ENCODE results near the gene SKI.
"Not testable (repeated sequence)": the region's sequence is repeated elsewhere in the genome, so short reads cannot be mapped to it uniquely, and the experiment has no call there.

SKI gene

DNA sequence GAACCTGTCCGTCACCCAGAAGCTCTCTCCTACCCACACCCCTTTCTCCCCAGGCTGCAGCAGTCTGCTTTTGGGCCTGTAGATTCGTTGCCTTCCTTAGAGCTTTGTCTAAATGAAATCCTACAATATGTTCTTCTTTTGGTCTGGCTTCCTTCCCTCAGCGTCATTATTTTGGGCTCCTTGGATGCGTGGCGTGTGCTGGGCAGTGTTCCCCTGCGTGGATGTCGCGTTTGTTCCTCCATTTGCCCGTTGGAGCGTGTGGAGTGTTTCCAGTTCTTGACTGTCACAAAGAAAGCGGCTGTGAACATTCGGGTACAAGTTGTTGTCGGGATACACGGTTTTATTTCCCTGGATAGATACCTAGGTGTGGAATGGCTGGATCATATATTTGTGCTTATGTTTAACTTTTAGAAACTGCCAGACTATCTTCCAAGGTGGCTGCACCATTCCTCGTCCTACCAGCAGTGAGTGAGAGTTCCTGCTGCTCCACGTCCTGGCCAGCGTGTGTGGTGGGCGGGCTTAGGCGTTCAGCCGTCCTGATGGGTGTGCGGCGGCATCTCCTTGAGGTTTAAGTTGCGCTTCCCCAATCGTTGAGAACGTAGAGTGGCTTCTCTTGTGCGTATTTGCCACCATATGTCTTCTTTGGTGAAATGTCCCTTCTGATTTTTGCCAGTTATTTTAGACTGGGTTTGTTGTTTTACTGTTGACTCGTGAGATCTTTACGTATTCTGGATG is 31.7 kb downstream of the SKI start:
- no peak for DNase-seq (ENCODE audit: low read depth)

GRCh38 chr1:2260470-2260869 is 32.4 kb downstream of the SKI start:
- DNase-seq (ENCODE audit: low read depth): not testable (repeated sequence)

GRCh38 chr1:2260917-2261316 is 32.8 kb downstream of the SKI start:
- no peak for DNase-seq (ENCODE audit: low read depth)

GRCh38 chr1:2261476-2262395 is 33.6 kb downstream of the SKI start:
- DNase-seq (ENCODE audit: low read depth): not testable (repeated sequence)

GRCh38 chr1:2266301-2266975 is 38.3 kb downstream of the SKI start:
- DNase-seq (ENCODE audit: low read depth): no peak

DNA sequence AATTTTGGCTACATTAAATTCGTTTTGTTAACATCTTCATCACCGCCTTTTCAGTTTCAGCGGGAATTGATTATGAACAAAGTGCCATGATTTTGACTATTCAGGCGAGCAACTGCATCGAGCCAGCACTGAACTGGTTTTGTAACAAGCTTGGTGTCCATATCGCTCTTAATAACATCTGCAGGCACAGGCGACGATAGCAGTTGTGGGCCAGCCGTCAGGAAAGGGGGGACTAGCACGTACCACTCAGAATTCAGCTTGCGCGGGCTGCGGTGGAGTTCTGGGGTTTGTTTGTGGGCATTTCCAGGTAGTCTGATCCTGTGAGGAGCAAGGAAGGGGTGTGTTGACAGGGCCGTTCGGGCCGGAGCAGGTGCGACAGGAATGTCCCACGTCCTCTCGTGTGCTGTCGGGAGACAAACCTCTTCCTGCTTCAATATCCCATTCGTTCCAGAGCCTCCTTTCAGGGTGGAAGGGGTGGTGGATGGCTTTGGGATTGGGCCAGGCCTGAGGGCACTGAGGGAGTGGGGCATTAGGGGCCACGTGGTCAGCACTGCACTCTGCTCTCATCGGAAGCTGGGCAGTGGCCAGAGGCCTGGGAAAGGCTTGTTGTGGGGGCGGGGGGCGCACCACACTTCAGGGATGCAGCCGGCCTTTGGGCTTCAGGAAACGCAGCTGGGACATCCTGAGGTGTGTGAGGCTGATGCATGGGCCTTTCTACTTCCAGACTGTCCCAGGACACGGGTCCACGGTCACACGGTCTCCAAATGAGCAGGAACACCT is 39.1 kb downstream of the SKI start:
- DNase-seq (ENCODE audit: low read depth): no peak

- DNase-seq (ENCODE audit: low read depth): no peak
Measured at GRCh38 chr1:2267862-2268261, 39.7 kb downstream of the SKI start.

DNA sequence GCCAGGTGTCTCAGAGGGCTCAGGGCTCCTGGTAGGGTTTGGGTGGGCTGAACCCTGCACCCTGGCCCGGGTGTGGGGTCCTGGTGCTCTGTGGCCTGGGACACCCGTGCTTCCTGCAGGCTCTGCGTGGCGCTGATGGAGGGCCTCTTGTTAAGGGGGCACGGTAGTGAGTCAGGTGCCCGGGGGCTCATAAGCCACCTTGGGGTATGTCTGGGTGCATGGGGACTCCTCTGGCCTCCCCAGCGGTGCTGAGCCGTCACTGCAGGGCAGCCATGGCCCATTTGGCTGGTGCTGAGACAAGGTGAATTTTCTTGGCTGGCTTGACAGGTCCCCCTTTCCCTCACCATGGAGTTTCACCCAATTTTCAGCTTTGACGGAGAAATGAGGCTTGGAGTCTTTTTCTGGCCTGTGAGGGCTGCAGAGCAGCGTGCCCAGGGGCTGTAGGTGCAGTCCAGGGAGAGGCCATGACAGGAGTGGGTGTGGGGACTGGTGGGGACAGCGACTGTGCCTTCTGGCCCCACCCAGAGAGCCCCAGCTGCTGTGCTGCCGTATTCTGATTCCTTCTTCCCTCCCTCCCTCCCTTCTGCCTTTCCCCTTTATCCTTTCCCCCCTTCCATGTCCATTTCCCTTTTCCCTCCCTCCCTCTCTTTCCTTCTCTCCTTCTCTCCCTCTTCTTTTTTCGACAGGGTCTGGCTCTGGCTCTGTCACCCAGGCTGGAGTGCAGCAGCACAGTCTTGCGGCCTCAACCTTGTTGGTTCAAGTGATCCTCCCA is 40.4 kb downstream of the SKI start:
- DNase-seq (ENCODE audit: low read depth): no peak

- no peak for DNase-seq (ENCODE audit: low read depth)
Measured at GRCh38 chr1:2269193-2269921, 41.2 kb downstream of the SKI start.

DNA sequence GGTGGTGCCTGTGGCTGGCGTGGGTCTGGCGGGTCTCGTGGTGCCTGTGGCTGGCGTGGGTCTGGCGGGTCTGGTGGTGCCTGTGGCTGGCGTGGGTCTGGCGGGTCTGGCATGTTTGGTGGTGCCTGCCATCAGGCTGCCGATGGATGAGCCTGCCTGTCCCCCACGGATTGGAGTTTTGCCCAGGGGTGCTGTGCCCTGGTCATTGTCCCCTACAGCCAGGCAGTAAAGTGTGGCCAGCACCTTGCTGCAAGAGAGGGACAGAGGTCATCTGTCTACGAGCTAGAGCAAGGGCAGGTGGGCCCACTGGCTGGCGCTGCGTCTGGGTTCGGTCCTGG is 41.8 kb downstream of the SKI start:
- DNase-seq (ENCODE audit: low read depth): no peak

- no peak for DNase-seq (ENCODE audit: low read depth)
Measured at GRCh38 chr1:2270260-2271100, 42.4 kb downstream of the SKI start.

DNA sequence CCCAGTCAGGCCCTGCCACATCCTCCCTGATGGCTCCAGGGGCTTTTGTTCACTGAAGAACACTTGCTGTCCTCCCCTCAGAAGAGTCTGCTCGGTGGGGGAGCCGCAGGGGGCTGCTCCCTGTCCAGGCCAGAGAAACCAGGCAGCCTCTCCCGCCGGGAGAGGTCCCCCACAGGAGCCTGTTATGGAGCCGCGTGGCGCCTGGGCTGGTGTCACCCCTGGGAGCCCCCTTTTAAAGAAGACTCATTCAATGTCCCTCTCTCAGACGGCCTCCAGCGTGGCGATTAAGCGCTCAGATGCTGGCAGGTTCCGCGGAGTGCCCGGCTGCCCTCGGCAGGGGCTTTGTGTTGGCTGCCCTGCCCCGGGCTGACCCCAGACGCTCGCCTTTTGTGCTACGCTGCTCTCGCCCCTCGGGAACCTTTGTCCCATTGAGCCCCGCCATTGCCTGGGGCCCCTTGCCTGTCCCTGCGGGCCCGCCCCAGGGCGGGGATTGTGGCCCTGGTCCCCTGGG is 43.1 kb downstream of the SKI start:
- DNase-seq (ENCODE audit: low read depth): no peak

DNA sequence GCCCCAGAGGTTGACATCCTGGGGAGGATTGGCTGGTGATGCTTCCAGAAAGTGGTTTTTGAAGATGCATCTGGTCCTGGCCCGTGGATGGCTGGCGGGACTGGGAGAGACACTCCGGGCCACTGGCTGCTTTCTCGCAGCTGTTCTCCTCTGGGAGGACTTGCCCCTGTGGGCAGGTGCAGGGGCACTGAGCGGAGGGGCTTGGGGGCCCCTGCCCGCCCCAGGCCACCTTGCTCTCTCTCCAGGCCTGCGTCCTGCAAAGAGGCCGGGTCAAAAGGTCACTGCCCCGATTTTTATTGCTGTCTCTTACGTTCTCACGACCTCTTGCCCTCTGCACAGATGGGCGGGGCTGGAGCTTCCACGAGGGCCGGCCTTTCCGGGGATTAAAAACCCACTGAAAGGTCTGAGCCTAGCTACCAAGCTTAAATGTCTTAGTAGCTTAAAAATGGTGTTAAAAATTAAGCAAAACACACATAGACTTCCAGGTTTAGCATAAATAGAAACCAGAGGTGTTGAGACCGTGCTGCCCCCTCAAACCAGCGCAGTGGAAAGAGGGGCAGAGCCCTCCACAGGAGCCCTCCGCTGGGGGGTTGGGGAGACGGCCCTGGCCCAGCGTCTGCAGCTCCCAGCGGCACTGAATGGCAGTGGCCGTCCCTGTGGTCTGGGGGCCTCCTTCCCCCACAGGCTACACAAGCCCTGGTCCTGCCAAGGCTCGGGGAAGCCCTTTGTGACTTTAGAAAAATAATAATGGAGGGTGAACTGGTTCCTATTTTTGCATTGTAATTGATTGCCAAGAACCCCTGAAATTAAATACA is 43.9 kb downstream of the SKI start:
- DNase-seq (ENCODE audit: low read depth): no peak

- DNase-seq (ENCODE audit: low read depth): no peak
Measured at GRCh38 chr1:2272686-2273400, 44.7 kb downstream of the SKI start.

GRCh38 chr1:2273401-2274090 is 45.4 kb downstream of the SKI start:
- DNase-seq (ENCODE audit: low read depth): no peak

DNA sequence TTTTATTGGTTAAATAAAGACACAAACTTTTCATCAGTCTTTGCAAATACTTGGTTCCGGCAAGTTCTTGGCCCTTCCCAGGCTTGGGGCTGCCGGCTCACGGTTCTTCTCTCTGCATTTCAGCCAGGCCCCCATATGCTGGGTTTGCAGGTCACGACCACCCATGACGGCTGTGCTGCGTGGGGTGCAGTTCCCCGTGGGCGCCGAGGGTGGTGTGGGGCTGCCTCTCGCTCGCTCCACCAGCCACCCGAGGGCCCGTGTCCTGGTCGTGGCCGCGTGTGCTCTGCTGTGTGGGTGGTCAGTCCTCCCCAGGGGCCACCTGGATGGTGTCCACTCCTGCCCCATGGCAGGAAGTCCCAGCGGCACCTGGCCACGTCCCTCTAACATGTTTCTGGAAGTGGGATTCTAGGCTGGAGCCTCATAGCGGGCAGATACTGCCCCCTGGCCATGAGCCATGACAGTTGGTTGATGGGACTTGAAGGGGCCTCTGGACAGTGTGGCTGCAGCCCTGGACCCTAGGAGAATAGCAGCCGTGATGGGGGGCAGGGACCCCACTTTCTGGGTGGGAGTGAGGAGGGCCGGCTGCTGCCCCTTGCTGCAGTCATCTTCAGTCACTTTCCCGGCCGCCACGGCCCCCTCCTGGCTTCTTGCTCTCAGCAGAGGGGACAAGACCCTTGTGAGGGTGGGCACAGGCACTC is 46.3 kb downstream of the SKI start:
- no peak for DNase-seq (ENCODE audit: low read depth)

Data from activated T-helper 1 cell treated with Interleukin-2 at 50 U/mL for 16 hours (primary cell).